GM13977 (cell line): ENCODE measurements around the gene ZFHX3.

Experiments
- DNase-seq: peaks from one replicate; pipeline ENCODE4 v3.0.0; 2012; ENCODE audit warnings: low spot score
- in situ Hi-C: fragments of 300-500 bp; cut with MboI; formaldehyde crosslinking; loops from one replicate; pipeline ENCODE4 v1.12.0; 2022; ENCODE audit warnings: low sequenced_read_pairs, low pct_unique_long_range_greater_than_20kb, mixed read lengths, inconsistent platforms; ENCODE audit not compliant: unreplicated experiment
- TF ChIP-seq, protein P1 (sequence below): IDR thresholded peaks from 2 replicates; pipeline ENCODE4 v1.5.1; 2012; ENCODE audit warnings: mild to moderate bottlenecking, control low read depth; ENCODE audit not compliant: insufficient read depth; ENCODE audit errors: extremely low read depth, missing control alignments

The ZFHX3 gene

GRCh38 chr16:73034374-73034773 is 13.6 kb downstream of the ZFHX3 start:
- peak; percentile 58 for DNase-seq
- in situ Hi-C loops: loop anchor here (10.0 kb wide), 1 partner anchor 370 kb away; no protein-coding TSS in a partner anchor
- TF ChIP-seq, protein P1, sequence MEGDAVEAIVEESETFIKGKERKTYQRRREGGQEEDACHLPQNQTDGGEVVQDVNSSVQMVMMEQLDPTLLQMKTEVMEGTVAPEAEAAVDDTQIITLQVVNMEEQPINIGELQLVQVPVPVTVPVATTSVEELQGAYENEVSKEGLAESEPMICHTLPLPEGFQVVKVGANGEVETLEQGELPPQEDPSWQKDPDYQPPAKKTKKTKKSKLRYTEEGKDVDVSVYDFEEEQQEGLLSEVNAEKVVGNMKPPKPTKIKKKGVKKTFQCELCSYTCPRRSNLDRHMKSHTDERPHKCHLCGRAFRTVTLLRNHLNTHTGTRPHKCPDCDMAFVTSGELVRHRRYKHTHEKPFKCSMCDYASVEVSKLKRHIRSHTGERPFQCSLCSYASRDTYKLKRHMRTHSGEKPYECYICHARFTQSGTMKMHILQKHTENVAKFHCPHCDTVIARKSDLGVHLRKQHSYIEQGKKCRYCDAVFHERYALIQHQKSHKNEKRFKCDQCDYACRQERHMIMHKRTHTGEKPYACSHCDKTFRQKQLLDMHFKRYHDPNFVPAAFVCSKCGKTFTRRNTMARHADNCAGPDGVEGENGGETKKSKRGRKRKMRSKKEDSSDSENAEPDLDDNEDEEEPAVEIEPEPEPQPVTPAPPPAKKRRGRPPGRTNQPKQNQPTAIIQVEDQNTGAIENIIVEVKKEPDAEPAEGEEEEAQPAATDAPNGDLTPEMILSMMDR: no peak

GRCh38 chr16:73033271-73033998 is 14.5 kb downstream of the ZFHX3 start:
- TF ChIP-seq, protein P1: no peak
- in situ Hi-C loops: loop anchor here (10.0 kb wide), 1 partner anchor 369 kb away; no protein-coding TSS in a partner anchor
- no peak for DNase-seq

DNA sequence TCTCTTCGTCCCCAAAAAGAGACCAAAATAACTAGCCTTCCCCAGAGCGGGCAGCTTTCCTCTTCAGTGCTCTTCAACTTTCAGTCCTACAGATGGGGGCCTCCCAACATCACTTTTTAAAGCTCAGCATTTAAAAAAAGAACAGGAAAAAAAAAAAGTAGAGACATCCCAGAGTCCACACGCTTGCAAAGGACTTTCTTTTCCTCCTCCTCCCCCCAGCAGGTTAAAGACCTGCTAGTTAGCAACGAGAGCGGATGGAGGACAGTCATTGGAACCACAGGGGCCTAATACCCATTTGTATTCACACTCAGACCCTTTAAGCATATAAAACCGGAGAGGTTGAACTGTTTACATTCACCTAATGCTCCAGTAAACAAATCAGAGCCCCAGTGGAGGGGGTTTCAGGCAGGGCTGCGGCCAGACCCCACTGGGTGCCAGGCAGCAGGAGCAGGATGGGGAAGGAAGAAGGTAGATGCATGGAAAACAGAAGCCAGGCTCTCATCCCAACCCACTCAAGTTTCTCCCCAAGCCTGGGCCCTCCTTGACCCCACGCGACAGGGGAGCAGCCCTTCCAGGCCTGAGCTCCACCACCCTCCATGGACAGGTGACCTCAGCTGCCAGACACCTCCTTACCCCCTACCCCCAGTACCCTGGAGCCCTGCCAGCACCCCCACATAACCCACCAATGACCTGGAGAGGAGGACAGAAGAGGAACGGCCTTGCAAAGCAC is 15.2 kb downstream of the ZFHX3 start:
- in situ Hi-C loops: loop anchor here (10.0 kb wide), 1 partner anchor 368 kb away; no protein-coding TSS in a partner anchor
- DNase-seq: peak; percentile 48
- TF ChIP-seq, protein P1: peak; percentile 10

DNA sequence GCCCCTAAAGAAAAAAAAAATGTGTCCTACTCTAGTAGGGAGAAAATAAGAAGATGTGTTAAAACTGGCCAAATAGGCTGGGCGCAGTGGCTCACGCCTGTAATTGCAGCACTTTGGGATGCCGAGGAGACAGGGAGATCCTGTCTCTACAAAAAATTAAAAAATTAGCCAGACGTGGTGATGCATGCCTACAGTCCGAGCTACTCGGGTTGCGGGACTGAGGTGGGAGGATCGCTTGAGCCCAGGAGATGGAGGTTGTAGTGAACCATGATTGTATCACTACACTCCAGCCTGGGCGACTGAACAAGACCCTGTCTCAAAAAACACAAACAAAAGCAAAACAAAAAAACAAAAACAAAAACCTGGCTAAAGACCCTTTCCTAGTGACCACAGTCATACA is 15.9 kb downstream of the ZFHX3 start:
- no peak for DNase-seq
- in situ Hi-C loops: loop anchor here (10.0 kb wide), 1 partner anchor 367 kb away; no protein-coding TSS in a partner anchor
- TF ChIP-seq, protein P1: no peak

DNA sequence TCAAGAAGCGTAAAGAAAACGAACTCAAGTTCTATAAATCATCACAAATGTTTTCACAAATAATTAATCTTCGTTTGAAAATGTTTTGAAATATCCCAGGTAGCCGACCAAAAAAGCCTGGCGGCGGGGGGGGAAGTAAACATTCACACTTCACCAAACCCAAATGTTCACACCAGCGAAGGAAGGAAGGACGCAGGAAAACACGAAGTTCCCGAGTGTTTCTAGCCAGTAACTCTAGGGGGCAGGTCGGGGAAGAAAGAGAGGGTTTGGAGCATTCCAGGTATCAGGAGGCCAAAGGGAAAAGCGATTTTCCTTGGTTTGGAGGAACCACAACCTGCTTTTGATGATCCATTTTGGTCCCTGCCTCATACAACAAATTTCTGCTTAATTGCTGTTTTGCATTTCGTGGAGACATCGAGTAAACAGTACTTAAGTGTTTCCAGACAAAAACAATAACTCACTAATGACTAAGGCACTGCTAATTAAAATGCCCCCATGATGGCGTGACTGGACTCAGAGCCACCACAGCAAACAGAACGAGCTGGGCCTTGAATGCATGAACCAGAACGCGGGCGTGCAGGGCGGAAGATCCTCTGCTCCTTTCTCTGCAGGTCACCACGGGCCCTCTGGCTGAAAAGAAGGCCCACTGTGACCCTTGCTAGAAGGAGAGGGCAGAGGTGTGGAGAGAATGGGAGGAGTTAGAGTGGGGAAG is 16.6 kb downstream of the ZFHX3 start:
- TF ChIP-seq, protein P1: no peak
- in situ Hi-C loops: loop anchor here (10.0 kb wide), 1 partner anchor 367 kb away; no protein-coding TSS in a partner anchor
- no peak for DNase-seq

GRCh38 chr16:73028721-73029361 is 19.1 kb downstream of the ZFHX3 start:
- in situ Hi-C loops: no loop called here
- no peak for DNase-seq
- TF ChIP-seq, protein P1: no peak
